Mesendoderm (in vitro differentiated cells): ENCODE results near the gene PTPMT1.

Experiments used
- DNase-seq: peaks from one replicate; pipeline ENCODE4 v3.0.0; 2013
- H2AK5ac ChIP-seq: 2 replicates; pipeline ENCODE4 v1.6.1; 2013; ENCODE audit warnings: low read length, inconsistent platforms
- H2BK120ac ChIP-seq: 2 replicates; pipeline ENCODE4 v1.6.1; 2013; ENCODE audit warnings: low read depth, mild to moderate bottlenecking, low read length, moderate library complexity, mixed read lengths
- H2BK15ac ChIP-seq: replicated peaks from 2 replicates; pipeline ENCODE4 v1.6.1; 2013; ENCODE audit warnings: low read depth, mild to moderate bottlenecking, moderate library complexity
- H2BK5ac ChIP-seq: 2 replicates; pipeline ENCODE4 v1.6.1; 2013; ENCODE audit warnings: low read length, inconsistent platforms
- H3K18ac ChIP-seq: 2 replicates; pipeline ENCODE4 v1.6.1; 2013; ENCODE audit warnings: mild to moderate bottlenecking, low read length, mixed read lengths
- H3K23ac ChIP-seq: one replicate; pipeline ENCODE4 v1.6.1; 2013; ENCODE audit warnings: low read length
- H3K27ac ChIP-seq: 2 replicates; pipeline ENCODE4 v1.5.1; 2013; ENCODE audit warnings: low read depth, mild to moderate bottlenecking, inconsistent platforms, low read length, moderate library complexity
- H3K27me3 ChIP-seq: 2 replicates; pipeline ENCODE4 v1.6.1; 2013; ENCODE audit warnings: low read length, control low read depth, mild to moderate bottlenecking, inconsistent platforms; ENCODE audit not compliant: insufficient read depth, poor library complexity
- H3K36me3 ChIP-seq: 2 replicates; pipeline ENCODE4 v1.6.1; 2013; ENCODE audit warnings: low read length, inconsistent platforms; ENCODE audit not compliant: control insufficient read depth, insufficient read depth
- H3K4ac ChIP-seq: one replicate; pipeline ENCODE4 v1.6.1; 2013; ENCODE audit warnings: low read depth, mild to moderate bottlenecking, low read length, moderate library complexity
- H3K4me1 ChIP-seq: 2 replicates; pipeline ENCODE4 v1.6.1; 2013; ENCODE audit warnings: low read depth, low read length, inconsistent platforms; ENCODE audit not compliant: control insufficient read depth
- H3K4me2 ChIP-seq: 2 replicates; pipeline ENCODE4 v1.6.1; 2013; ENCODE audit warnings: low read length
- H3K4me3 ChIP-seq: 2 replicates; pipeline ENCODE4 v1.5.1; 2013; ENCODE audit warnings: mild to moderate bottlenecking, low read length
- H3K56ac ChIP-seq: one replicate; pipeline ENCODE4 v1.6.1; 2013; ENCODE audit warnings: low read length
- H3K79me1 ChIP-seq: 2 replicates; pipeline ENCODE4 v1.6.1; 2013; ENCODE audit warnings: low read length, inconsistent platforms
- H3K79me2 ChIP-seq: 2 replicates; pipeline ENCODE4 v1.6.1; 2013; ENCODE audit warnings: mild to moderate bottlenecking, low read length; ENCODE audit not compliant: control insufficient read depth, insufficient read depth
- H3K9ac ChIP-seq: 2 replicates; pipeline ENCODE4 v1.6.1; 2013; ENCODE audit warnings: low read length, inconsistent platforms
- H4K5ac ChIP-seq: one replicate; pipeline ENCODE4 v1.6.1; 2013; ENCODE audit warnings: low read length
- H4K8ac ChIP-seq: one replicate; pipeline ENCODE4 v1.6.1; 2013; ENCODE audit warnings: low read depth, mild to moderate bottlenecking, control low read depth, low read length, moderate library complexity
- WGBS: extraction: QIAGEN DNeasy Blood & Tissue Kit; methylation state at CpG from one replicate; pipeline ENCODE4 v1.1.7; 2013; ENCODE audit warnings: low lambda C conversion rate, missing lambda C conversion rate; ENCODE audit not compliant: insufficient coverage; ENCODE audit errors: extremely low coverage; 5-methylcytosine and 5-hydroxymethylcytosine counted together

Gene PTPMT1

DNA sequence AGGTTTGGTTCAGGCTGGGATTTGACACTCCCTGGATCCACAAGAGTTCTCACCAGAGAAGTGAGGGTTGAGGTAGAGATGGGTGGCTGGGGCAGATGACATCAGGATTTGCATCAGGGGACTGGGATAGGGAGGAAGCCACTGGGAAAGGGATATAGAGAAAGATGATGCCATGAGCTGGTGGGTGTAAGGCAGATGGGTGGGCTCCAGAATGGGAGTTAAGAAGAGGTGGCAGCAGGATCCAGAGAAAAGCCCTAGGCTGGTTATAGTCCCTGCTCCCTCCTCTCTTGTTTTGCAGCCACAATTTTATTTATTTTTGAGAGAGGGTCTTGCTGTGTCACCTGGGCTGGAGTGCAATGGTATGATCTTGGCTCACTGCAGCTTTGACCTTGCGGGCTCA, 30.6 kb downstream of the PTPMT1 start:
- Histone ChIP-seq H4K5ac (no peak overlapping the region), H3K4me2 (no peak overlapping the region), H2BK120ac (no peak overlapping the region), H2AK5ac (no peak overlapping the region), H2BK5ac (no peak overlapping the region), H3K18ac (no peak overlapping the region), H3K4me3 (no peak overlapping the region), H2BK15ac (no peak overlapping the region), H4K8ac (no peak overlapping the region), H3K9ac (no peak overlapping the region), H3K4me1 (peaks cover 2% of the 10 kb centered on the region), H3K23ac (no peak overlapping the region), H3K27ac (no peak overlapping the region), H3K4ac (no peak overlapping the region), H3K79me2 (no peaks in the 10 kb centered on the region), H3K56ac (no peak overlapping the region), H3K27me3 (peaks cover 16% of the 10 kb centered on the region), H3K79me1 (no peaks in the 10 kb centered on the region), H3K36me3 (no peaks in the 10 kb centered on the region)
- no CpG with 5 or more reads among the region's 1 CpG for WGBS
- DNase-seq, result no peak

GRCh38 chr11:47599902-47600301, 34.5 kb downstream of the PTPMT1 start:
- H3K4me3 ChIP-seq, result no peak overlapping the region
- H4K8ac ChIP-seq, result no peak overlapping the region
- no peaks in the 10 kb centered on the region for H3K4me1 ChIP-seq
- H3K27me3 ChIP-seq, result no peaks in the 10 kb centered on the region
- no peak overlapping the region for H3K9ac ChIP-seq
- H2AK5ac ChIP-seq, result no peak overlapping the region
- no CpG with 5 or more reads among the region's 4 CpGs for WGBS
- no peak overlapping the region for H3K18ac ChIP-seq
- H2BK120ac ChIP-seq, result no peak overlapping the region
- H2BK5ac ChIP-seq, result no peak overlapping the region
- H3K36me3 ChIP-seq, result no peaks in the 10 kb centered on the region
- H2BK15ac ChIP-seq, result no peak overlapping the region
- no peak overlapping the region for H3K4ac ChIP-seq
- H3K79me2 ChIP-seq, result no peaks in the 10 kb centered on the region
- DNase-seq, result no peak
- H3K79me1 ChIP-seq, result no peaks in the 10 kb centered on the region
- no peak overlapping the region for H3K27ac ChIP-seq
- H3K56ac ChIP-seq, result no peak overlapping the region
- H3K23ac ChIP-seq, result no peak overlapping the region
- no peak overlapping the region for H3K4me2 ChIP-seq
- no peak overlapping the region for H4K5ac ChIP-seq

GRCh38 chr11:47603295-47603694, 37.9 kb downstream of the PTPMT1 start:
- Histone ChIP-seq H3K36me3 (no peaks in the 10 kb centered on the region), H3K4me3 (no peak overlapping the region), H2BK15ac (no peak overlapping the region), H2AK5ac (no peak overlapping the region), H3K79me1 (no peaks in the 10 kb centered on the region), H3K27me3 (no peaks in the 10 kb centered on the region), H4K8ac (no peak overlapping the region), H2BK5ac (no peak overlapping the region), H2BK120ac (no peak overlapping the region), H3K23ac (no peak overlapping the region), H3K4me2 (no peak overlapping the region), H3K4ac (no peak overlapping the region), H4K5ac (no peak overlapping the region), H3K27ac (no peak overlapping the region), H3K4me1 (no peaks in the 10 kb centered on the region), H3K56ac (no peak overlapping the region), H3K18ac (no peak overlapping the region), H3K9ac (no peak overlapping the region), H3K79me2 (no peaks in the 10 kb centered on the region)
- no peak for DNase-seq
- no CpG with 5 or more reads among the region's 4 CpGs for WGBS

- Histone ChIP-seq H3K27me3 (no peaks in the 10 kb centered on the region), H3K27ac (no peak overlapping the region), H3K36me3 (no peaks in the 10 kb centered on the region), H4K5ac (no peak overlapping the region), H3K4me3 (no peak overlapping the region), H3K56ac (no peak overlapping the region), H2BK15ac (no peak overlapping the region), H4K8ac (no peak overlapping the region), H3K9ac (no peak overlapping the region), H3K79me1 (no peaks in the 10 kb centered on the region), H3K79me2 (no peaks in the 10 kb centered on the region), H2BK120ac (no peak overlapping the region), H3K4me1 (no peaks in the 10 kb centered on the region), H3K4ac (no peak overlapping the region), H2BK5ac (no peak overlapping the region), H3K23ac (no peak overlapping the region), H3K18ac (no peak overlapping the region), H3K4me2 (no peak overlapping the region), H2AK5ac (no peak overlapping the region)
- no peak for DNase-seq
- no CpG with 5 or more reads among the region's 3 CpGs for WGBS
Measured at GRCh38 chr11:47605921-47606320, 40.5 kb downstream of the PTPMT1 start.

GRCh38 chr11:47606731-47607130, 41.3 kb downstream of the PTPMT1 start:
- no peak overlapping the region for H3K4me2 ChIP-seq
- no peak overlapping the region for H2BK15ac ChIP-seq
- DNase-seq, result peak; percentile 35
- H3K18ac ChIP-seq, result no peak overlapping the region
- no peak overlapping the region for H3K4ac ChIP-seq
- no peaks in the 10 kb centered on the region for H3K4me1 ChIP-seq
- H3K79me1 ChIP-seq, result no peaks in the 10 kb centered on the region
- H3K4me3 ChIP-seq, result no peak overlapping the region
- H3K27me3 ChIP-seq, result no peaks in the 10 kb centered on the region
- H4K5ac ChIP-seq, result no peak overlapping the region
- no peak overlapping the region for H3K27ac ChIP-seq
- no peak overlapping the region for H3K56ac ChIP-seq
- no CpG with 5 or more reads among the region's 5 CpGs for WGBS
- no peak overlapping the region for H4K8ac ChIP-seq
- H3K79me2 ChIP-seq, result no peaks in the 10 kb centered on the region
- H2BK120ac ChIP-seq, result no peak overlapping the region
- H2AK5ac ChIP-seq, result no peak overlapping the region
- H2BK5ac ChIP-seq, result no peak overlapping the region
- no peak overlapping the region for H3K9ac ChIP-seq
- no peak overlapping the region for H3K23ac ChIP-seq
- no peaks in the 10 kb centered on the region for H3K36me3 ChIP-seq

DNA sequence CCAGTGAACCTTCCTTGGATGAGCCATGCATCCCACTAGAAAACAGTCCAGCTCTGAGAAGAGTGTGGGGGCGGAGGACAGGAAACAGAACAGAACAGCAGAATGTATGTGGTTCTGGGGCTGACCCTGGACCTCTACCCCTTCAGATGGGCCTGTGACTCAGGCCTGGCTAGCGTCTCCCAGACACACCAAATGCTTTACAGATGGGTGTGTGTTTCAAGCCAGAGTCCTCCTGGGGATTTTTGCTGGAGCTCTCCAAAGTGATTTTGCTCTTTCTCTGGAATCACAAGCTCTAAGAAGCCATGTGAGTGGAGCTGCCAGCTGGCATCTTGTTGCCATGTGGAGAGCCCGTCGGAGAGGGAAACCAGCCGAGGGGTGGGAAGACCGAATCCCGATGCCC, 42.0 kb downstream of the PTPMT1 start:
- DNase-seq, result no peak
- no peak overlapping the region for H4K5ac ChIP-seq
- H3K56ac ChIP-seq, result no peak overlapping the region
- no peak overlapping the region for H3K4me3 ChIP-seq
- H3K4me2 ChIP-seq, result no peak overlapping the region
- H3K9ac ChIP-seq, result no peak overlapping the region
- no peak overlapping the region for H2AK5ac ChIP-seq
- WGBS, result no CpG with 5 or more reads among the region's 7 CpGs
- H3K23ac ChIP-seq, result no peak overlapping the region
- no peak overlapping the region for H2BK120ac ChIP-seq
- no peaks in the 10 kb centered on the region for H3K79me2 ChIP-seq
- no peak overlapping the region for H2BK15ac ChIP-seq
- no peak overlapping the region for H2BK5ac ChIP-seq
- no peaks in the 10 kb centered on the region for H3K27me3 ChIP-seq
- H3K4ac ChIP-seq, result no peak overlapping the region
- no peak overlapping the region for H3K18ac ChIP-seq
- H3K27ac ChIP-seq, result no peak overlapping the region
- no peaks in the 10 kb centered on the region for H3K4me1 ChIP-seq
- H3K36me3 ChIP-seq, result no peaks in the 10 kb centered on the region
- H4K8ac ChIP-seq, result no peak overlapping the region
- no peaks in the 10 kb centered on the region for H3K79me1 ChIP-seq
